ENCODE data around the gene CDH20. TPM values are rescaled to one million over a fixed set of nuclear protein-coding genes. Genes with fewer than 3 reads are reported as not detected.

CDH20 gene
- total RNA-seq, 1 donor: not detected

- Histone ChIP-seq H3K4me1 (ENCODE audit: insufficient read depth, low read length) (peaks cover 2% of the 10 kb centered on the region), H3K27me3 (ENCODE audit: insufficient read depth, low read length) (peaks cover 17% of the 10 kb centered on the region), H4K20me1 (ENCODE audit: insufficient read depth, low read length) (no peaks in the 10 kb centered on the region), H2AFZ (ENCODE audit: low read length) (no peak overlapping the region), H3K9me3 (ENCODE audit: low read depth, low read length) (no peaks in the 10 kb centered on the region), H3K36me3 (ENCODE audit: insufficient read depth, low read length) (no peaks in the 10 kb centered on the region), H3K4me2 (ENCODE audit: insufficient read depth, low read length) (no peak overlapping the region), H3K4me3 (ENCODE audit: insufficient read depth, low read length) (no peak overlapping the region), H3K79me2 (ENCODE audit: insufficient read depth, low read length) (no peaks in the 10 kb centered on the region), H3K27ac (ENCODE audit: low read depth, low read length) (no peak overlapping the region)
- TF ChIP-seq CTCF (IDR thresholded peaks at IDR 0.05; ENCODE audit: extremely low read depth, low read depth, low read length): no peak
- DNase-seq (ENCODE audit: insufficient read length, low spot score, missing footprints): no peak
Measured at GRCh38 chr18:61340148-61340547, 6.9 kb downstream of the CDH20 start.

- Histone ChIP-seq H3K36me3 (ENCODE audit: insufficient read depth, low read length) (no peaks in the 10 kb centered on the region), H3K4me2 (ENCODE audit: insufficient read depth, low read length) (no peak overlapping the region), H3K9me3 (ENCODE audit: low read depth, low read length) (no peaks in the 10 kb centered on the region), H3K27ac (ENCODE audit: low read depth, low read length) (no peak overlapping the region), H4K20me1 (ENCODE audit: insufficient read depth, low read length) (no peaks in the 10 kb centered on the region), H3K4me3 (ENCODE audit: insufficient read depth, low read length) (no peak overlapping the region), H3K4me1 (ENCODE audit: insufficient read depth, low read length) (no peaks in the 10 kb centered on the region), H3K27me3 (ENCODE audit: insufficient read depth, low read length) (no peaks in the 10 kb centered on the region), H2AFZ (ENCODE audit: low read length) (no peak overlapping the region), H3K79me2 (ENCODE audit: insufficient read depth, low read length) (no peaks in the 10 kb centered on the region)
- TF ChIP-seq CTCF (IDR thresholded peaks at IDR 0.05; ENCODE audit: extremely low read depth, low read depth, low read length): no peak
- DNase-seq (ENCODE audit: insufficient read length, low spot score, missing footprints): no peak
Measured at GRCh38 chr18:61348230-61348629, 15.0 kb downstream of the CDH20 start.

- H2AFZ ChIP-seq (ENCODE audit: low read length): no peak overlapping the region
- H3K9me3 ChIP-seq (ENCODE audit: low read depth, low read length): no peaks in the 10 kb centered on the region
- H3K4me3 ChIP-seq (ENCODE audit: insufficient read depth, low read length): no peak overlapping the region
- H3K27ac ChIP-seq (ENCODE audit: low read depth, low read length): no peak overlapping the region
- H3K4me1 ChIP-seq (ENCODE audit: insufficient read depth, low read length): no peaks in the 10 kb centered on the region
- no peak overlapping the region for H3K4me2 ChIP-seq (ENCODE audit: insufficient read depth, low read length)
- TF ChIP-seq CTCF (IDR thresholded peaks at IDR 0.05; ENCODE audit: extremely low read depth, low read depth, low read length): no peak
- no peaks in the 10 kb centered on the region for H4K20me1 ChIP-seq (ENCODE audit: insufficient read depth, low read length)
- H3K79me2 ChIP-seq (ENCODE audit: insufficient read depth, low read length): no peaks in the 10 kb centered on the region
- peak; percentile 21 for DNase-seq (ENCODE audit: insufficient read length, low spot score, missing footprints)
- no peaks in the 10 kb centered on the region for H3K36me3 ChIP-seq (ENCODE audit: insufficient read depth, low read length)
- H3K27me3 ChIP-seq (ENCODE audit: insufficient read depth, low read length): no peaks in the 10 kb centered on the region
Measured at GRCh38 chr18:61350578-61350977, 17.3 kb downstream of the CDH20 start.

GRCh38 chr18:61352059-61352458 lies 18.8 kb downstream of the CDH20 start:
- Histone ChIP-seq H3K4me2 (ENCODE audit: insufficient read depth, low read length) (no peak overlapping the region), H2AFZ (ENCODE audit: low read length) (no peak overlapping the region), H3K79me2 (ENCODE audit: insufficient read depth, low read length) (no peaks in the 10 kb centered on the region), H3K36me3 (ENCODE audit: insufficient read depth, low read length) (no peaks in the 10 kb centered on the region), H3K4me3 (ENCODE audit: insufficient read depth, low read length) (no peak overlapping the region), H4K20me1 (ENCODE audit: insufficient read depth, low read length) (no peaks in the 10 kb centered on the region), H3K27ac (ENCODE audit: low read depth, low read length) (no peak overlapping the region), H3K9me3 (ENCODE audit: low read depth, low read length) (no peaks in the 10 kb centered on the region), H3K27me3 (ENCODE audit: insufficient read depth, low read length) (no peaks in the 10 kb centered on the region), H3K4me1 (ENCODE audit: insufficient read depth, low read length) (no peaks in the 10 kb centered on the region)
- DNase-seq (ENCODE audit: insufficient read length, low spot score, missing footprints): no peak
- no peak for TF ChIP-seq CTCF (IDR thresholded peaks at IDR 0.05; ENCODE audit: extremely low read depth, low read depth, low read length)

Data from osteoblast (primary cell).